GM18499 (cell line): ENCODE measurements around the gene ABCA4.

Source experiments
- ATAC-seq: cut with Tn5 transposase; IDR thresholded peaks from one replicate; pipeline ENCODE4 v1.9.1; 2021; ENCODE audit warnings: moderate number of reproducible peaks; ENCODE audit not compliant: insufficient read depth, unreplicated experiment

ABCA4 gene

DNA sequence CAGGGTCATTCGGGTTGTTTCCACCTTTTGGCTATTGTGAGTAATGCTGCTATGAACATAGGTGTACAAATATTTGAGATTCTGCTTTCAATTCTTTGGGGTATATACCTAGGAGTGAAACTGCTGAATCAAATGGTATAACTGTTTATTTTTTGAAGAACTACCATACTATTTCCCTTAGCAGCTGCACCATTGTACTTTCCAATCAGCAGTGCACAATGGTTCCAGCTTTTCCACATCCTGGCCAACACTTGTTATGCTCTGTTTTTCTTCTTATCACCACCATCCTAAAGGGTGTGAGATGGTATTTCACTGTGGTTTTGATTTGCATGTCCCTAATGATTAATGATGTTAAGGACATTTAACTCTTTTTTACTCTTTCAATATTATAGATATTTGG, 3.6 kb upstream of the ABCA4 start:
- no peak for ATAC-seq

DNA sequence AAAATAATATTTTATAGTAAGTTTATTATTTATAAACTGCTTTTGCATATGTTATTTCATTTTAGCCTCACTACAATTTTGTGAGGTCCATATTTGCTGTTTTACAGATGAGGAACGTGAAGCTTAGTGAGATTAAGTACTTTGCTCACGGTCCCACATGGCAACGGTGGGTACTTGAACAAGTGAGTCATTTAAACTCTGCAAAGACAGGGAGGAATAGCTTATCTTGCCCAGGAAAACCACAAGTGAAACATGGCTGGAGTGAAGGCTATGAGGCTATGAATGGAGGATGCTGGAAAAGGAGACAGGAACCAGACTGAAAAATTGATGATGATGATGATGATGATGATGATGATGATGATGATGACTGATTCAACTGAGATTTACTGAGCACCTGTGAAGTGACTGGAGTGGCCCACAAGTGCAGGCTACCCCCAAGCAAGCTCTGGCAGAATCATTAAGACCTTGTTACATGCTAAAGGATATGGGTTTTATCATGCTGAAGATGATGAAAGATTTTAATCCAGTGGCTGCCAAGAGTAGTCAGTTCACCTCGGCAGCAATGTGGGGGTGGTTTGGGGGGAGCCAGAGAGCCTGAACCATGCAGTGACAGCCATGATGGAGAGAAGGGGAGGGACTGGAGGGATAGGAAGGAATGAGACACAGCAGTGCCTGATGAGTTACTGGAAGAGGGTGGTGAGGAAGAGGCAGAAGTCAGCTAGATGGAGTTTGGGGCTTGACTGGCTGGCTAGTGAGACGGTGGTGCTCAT, 1.4 kb upstream of the ABCA4 start:
- ATAC-seq, result no peak

DNA sequence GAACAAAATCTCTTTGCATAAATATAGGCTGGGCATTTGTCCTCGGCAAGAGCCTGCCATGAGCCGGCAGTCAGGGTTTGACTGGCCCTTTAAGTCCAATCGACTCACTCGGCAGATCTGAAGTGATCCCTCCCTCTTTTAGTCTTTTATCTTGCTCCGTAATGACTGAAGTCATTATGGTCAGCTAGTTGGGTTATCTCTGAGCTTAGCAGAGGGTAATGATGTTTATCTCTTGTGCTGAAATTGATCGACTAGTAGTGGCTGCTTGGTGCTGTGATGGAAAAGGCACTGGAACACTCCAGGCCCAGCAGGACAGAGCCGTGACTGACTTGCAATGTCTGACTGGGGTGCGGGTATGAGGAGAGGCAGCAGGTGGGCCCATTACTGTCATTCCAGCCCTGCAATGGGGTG, 468 bp upstream of the ABCA4 start:
- no peak for ATAC-seq

DNA sequence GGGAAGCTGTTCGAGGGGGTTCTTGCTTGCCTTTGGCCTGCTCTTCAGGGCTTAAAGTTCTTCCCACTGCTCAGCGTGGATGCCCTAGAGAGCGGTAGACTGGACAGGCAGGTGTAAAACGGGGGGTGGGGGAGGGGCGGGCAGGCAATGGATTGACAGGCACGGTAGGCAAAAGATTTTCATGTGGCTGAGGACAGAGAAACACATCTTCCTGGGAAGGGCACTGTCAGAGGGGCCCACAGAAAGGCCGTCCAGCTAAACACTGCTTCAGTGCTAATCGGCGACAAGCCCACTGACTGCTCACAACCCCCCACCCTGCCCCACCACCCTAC, 412 bp downstream of the ABCA4 start:
- no peak for ATAC-seq

DNA sequence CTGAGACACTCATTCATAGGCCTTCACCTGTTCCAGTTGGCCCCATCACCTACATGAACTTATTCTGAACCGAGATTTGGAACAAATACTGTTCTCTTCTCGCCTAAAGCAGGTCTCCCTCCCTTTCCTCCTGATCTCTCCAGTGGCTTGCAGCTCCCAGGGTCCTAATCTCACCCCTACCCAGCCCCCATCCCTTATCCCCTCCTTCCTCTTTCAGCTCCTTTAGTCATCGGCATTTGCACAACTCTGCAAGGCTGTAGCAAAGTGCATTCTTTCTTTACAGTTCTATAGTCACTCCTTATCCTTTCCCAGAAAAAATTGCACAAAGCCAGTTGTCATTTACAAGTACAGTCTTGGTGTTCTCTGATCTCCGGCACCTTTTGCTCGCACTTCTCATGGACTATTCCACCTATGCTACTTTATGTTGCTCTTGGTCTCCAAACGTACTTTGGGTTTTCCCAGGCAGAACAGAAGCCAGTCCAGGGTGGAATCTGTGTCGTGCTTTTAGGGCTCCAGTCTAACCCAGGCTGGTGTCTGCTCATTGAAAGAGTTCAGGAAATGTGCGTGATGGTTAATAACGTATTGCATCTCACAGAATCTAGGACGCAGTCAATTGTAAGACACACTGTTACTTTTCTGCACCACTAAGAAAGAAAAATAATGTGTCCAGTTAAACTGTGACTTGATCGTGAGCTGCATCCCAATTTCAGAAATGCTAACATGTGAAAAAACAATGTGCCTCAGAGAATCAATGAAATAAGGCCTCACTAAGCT, 965 bp downstream of the ABCA4 start:
- ATAC-seq, result no peak

GRCh38 chr1:94119306-94119705, 1.6 kb downstream of the ABCA4 start:
- ATAC-seq, result no peak

DNA sequence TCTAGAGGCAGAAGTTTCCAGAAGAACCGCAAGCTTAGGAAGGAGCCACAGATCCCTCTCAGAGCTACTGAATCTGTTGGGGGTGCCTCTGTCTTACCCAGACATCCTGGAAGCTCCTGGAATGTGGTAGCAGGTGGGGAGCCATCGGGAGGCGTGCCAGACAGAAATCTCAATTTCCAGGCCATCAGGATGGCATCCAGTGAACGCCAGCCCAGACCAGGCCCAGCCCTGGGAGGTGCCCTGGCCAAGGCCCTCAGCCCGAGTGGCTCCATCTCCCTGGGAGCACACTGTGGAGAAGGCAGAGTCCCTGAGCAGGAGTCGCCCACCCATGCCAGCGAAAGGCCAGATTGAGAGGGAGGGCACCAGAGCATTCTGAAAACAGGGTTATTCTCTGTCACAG, 2.5 kb downstream of the ABCA4 start:
- no peak for ATAC-seq

DNA sequence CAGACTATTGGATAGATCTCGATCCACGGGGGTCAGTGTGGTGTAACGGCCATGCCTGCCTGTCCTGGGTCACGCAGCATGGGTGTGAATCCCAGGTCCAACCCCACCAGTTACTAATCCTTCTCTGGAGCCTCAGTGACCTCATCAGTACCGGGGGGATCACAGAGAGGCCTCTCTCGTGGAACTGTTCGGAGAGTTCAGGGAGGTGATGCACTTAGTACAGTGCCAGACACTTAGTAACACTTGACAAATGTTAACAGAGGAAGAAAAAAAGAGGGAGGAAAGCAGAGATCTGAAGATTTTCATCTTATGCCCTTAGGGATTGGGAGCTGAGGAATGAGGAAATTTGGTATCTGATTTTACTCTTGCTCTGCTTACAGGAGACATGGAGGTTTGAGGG, 2.9 kb downstream of the ABCA4 start:
- no peak for ATAC-seq

GRCh38 chr1:94117259-94117851, 3.6 kb downstream of the ABCA4 start:
- ATAC-seq, result no peak

DNA sequence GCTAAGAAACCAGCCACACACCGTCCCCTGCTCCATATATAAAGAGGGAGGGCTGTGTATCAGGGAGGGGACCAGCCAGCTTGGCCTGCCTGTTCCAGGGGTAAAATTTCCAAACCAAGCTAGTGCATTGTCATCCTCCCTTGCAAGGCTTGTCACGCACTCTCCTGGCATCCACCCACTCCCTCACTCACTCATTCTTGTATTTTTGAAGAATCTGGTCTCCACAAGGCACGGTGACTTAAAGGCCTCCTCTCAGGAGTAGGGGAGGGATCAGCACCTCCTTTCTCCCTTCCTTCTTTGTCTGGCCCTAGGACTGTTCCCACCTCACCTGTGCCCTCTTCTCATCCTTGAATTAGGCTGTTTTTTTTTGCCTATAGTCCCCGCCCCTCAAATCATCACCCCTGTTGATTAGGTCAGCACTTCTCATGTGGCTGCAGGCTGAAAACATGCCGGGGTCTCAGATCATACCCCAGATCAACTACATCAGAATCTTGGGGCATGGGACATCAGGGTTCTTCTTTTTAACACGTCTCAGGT, 5.0 kb downstream of the ABCA4 start:
- ATAC-seq, result no peak

- no peak for ATAC-seq
Measured at GRCh38 chr1:94115254-94115899, 5.6 kb downstream of the ABCA4 start.

GRCh38 chr1:94113589-94114226, 7.2 kb downstream of the ABCA4 start:
- no peak for ATAC-seq

GRCh38 chr1:94111879-94112278, 9.1 kb downstream of the ABCA4 start:
- no peak for ATAC-seq

GRCh38 chr1:94110946-94111740, 9.8 kb downstream of the ABCA4 start:
- ATAC-seq, result no peak

DNA sequence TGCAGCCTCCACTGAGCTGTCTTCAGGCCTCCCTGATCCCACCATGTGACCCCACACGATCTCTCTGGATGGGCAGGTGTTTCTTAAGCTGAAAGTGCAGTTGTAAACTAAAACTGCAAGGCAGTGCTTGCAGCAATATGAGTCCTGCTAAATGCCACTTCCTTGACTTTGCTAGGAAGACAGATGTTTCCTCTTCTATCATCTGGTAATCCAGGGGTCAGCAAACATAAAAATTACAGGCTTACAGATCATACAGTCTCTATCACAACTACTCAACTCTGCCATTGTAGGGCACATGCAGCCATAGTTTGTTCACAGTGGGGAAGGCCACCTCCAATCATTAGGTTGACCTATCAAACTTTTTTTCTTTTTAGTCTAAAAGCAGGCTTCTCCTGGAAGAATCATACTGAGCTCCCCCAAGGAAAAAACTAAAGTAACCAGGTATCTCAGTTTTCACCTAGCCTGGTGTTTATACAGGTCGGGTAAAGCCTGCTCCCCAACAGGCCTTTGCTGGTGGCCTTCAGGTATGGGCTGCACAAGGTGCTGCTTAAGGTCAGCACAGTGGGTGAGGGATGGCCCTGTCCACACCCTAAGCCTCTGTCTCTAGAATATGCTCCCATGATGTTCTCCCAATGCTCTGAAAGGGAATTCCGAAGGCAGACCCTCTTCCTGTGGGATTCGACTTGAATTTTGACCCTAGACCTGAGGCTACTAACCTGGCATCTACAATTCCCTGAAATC, 10.8 kb downstream of the ABCA4 start:
- no peak for ATAC-seq

- ATAC-seq, result no peak
Measured at GRCh38 chr1:94109478-94109877, 11.5 kb downstream of the ABCA4 start.

DNA sequence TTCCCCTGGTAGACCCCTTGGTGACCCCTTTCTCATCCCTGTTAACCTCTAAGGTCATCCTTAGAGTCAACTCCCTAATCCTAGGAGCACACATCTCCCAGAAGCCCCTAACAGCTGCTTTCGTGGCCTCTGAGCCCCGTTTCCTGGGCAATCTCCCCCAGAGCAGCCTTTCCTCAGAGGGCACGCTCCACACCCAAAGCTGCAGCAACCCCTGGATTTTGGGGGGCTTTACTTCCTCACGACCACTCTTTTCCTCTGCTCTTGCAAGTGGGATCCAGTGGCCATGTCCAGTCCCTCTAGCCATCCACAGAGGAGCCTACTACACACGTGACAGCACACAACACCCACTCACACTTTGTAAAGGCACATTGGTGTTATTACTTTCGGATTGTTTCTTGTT, 13.8 kb downstream of the ABCA4 start:
- ATAC-seq, result no peak

- no peak for ATAC-seq
Measured at GRCh38 chr1:94106716-94107115, 14.2 kb downstream of the ABCA4 start.

DNA sequence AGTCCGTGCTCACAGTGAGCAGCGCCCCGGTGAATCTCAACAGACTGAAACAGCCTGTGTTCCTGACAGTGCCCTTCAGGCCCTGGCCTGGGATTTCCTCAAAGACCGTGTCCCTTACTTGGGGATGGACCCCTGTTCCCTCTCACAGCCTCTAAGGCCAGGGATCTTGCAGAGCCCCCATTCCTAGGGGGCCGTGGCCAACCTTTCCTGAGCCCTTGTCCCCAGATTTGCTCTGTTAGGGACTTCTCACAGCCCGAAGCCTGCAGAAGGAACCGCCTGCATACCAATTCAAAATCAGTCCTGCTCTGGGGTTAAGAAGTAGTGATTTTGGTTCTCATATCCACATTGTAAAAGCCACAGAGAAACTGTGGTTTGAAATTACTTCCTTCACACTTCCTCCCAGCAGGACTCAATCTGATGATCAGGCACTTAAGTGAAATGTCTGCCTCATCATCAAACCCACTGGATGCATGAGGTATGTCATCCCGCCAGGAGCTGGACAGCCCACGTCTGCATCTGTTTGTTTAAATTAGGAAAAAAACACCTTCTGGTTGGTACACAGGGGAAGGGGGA, 14.9 kb downstream of the ABCA4 start:
- ATAC-seq, result peak; percentile 68
